PFSK-1 (cell line): ENCODE results near the gene RUNDC3A.

ENCODE experiments used
- FOXP2 ChIP-seq: optimal IDR thresholded peaks from 2 replicates; pipeline ENCODE3; 2011; ENCODE audit warnings: borderline replicate concordance, control low read depth, inconsistent platforms; ENCODE audit not compliant: insufficient read depth; ENCODE audit errors: extremely low read length, extremely low read depth
- POLR2AphosphoS5 ChIP-seq: IDR thresholded peaks from 2 replicates; pipeline ENCODE4 v1.6.1; 2012; ENCODE audit warnings: low read depth, mild to moderate bottlenecking, control low read depth, low read length, moderate library complexity
- REST ChIP-seq, 2 experiments: IDR thresholded peaks; 2 replicates each; pipeline versions ENCODE4 v1.6.1 to v1.8.0; 2011 to 2012; ENCODE audit warnings: low read depth in 2 of 2, low read length in 2 of 2, control low read depth in 1 of 2, inconsistent platforms in 1 of 2, mild to moderate bottlenecking in 1 of 2, moderate library complexity in 1 of 2; ENCODE audit not compliant: insufficient read depth in 1 of 2
- SIN3A ChIP-seq: IDR thresholded peaks from 2 replicates; pipeline ENCODE4 v1.6.1; 2012; ENCODE audit warnings: mild to moderate bottlenecking, low read length, moderate library complexity, borderline replicate concordance; ENCODE audit not compliant: insufficient read depth
- TAF1 ChIP-seq: IDR thresholded peaks from 2 replicates; pipeline ENCODE4 v1.6.1; 2012; ENCODE audit warnings: low read length, control low read depth, borderline replicate concordance; ENCODE audit not compliant: insufficient read depth

DNA sequence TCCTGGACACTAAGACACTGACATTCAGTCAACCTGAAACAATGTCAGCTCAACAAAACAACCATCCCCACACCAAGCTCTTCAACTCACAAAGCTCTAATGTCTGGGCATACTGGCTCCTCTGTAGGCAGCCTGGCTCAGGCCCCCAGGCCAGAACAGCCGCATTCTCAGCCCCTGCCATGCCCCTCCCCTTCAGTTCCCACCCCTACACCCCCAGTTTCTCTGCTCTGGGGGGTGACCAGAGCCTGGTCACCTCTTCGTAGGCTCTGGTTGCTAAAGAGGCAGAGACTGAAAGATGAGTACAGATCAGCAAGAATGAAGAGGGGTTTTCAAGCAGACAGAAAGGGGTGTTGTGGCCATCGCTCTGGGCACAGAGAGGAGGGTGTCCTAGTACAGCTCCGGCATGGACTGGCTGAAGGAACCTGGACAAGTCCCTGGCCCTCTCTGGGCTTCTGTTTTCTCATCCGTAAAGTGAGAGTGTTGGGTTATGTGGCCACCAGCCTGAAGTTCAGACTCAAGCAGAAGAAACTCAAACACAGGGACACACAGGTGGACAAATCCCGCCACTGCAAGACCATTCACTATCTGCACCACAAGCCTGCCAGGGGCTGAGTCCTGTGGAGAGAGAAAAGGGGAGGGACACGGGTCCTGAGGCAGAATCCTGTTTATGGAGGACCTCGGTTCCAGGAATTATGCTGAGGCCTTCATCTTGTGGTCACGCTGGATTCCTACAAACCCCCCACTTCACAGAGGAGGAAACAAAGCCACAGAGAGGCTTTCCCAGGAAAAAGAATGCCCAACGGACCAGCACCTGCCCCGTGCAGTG, 39.5 kb upstream of the RUNDC3A start:
- no peak for TF ChIP-seq POLR2AphosphoS5
- no peak for TF ChIP-seq REST (IDR thresholded peaks at IDR 0.05; ENCODE audit: insufficient read depth in 1 of 2, low read depth in 2 of 2, low read length in 2 of 2)
- no peak for TF ChIP-seq TAF1
- TF ChIP-seq FOXP2, result no peak
- no peak for TF ChIP-seq SIN3A
